Measurements from ENCODE around the gene UGT1A9.

- TF ChIP-seq TAF1 (IDR thresholded peaks at IDR 0.05; ENCODE audit: borderline replicate concordance, low read depth, low read length) (no peak), POLR2AphosphoS5 (IDR thresholded peaks at IDR 0.05; ENCODE audit: low read depth, low read length) (no peak)
Observed at GRCh38 chr2:233815861-233816260, 144.2 kb downstream of the UGT1A9 start.
